H7 (cell line): ENCODE data around the gene DPY30. TPM values are rescaled to one million over a fixed set of nuclear protein-coding genes. Genes with fewer than 3 reads are reported as not detected.

Experiments
- total RNA-seq: library from RNA; depleted of rRNA; stranded (reverse); fragments of >200 nt; shearing (Covaris generic); gene quantifications from 2 replicates; pipeline ENCODE4 v1.2.3, GENCODE V29; 2014; rRNA removed

The DPY30 gene
- total RNA-seq, 1 experiment from 2014 or later = 86.0 TPM

Other genes starting within 250 kb of the DPY30 start
- 48.6 and 54.2 TPM in 2 replicates for gene MEMO1, start 28.8 kb downstream of the DPY30 start, total RNA-seq
- gene SPAST, start 23.8 kb upstream of the DPY30 start, total RNA-seq = 22.7 and 31.6 TPM in 2 replicates
- gene SLC30A6, start 126.1 kb upstream of the DPY30 start, total RNA-seq = 26.2 and 28.1 TPM in 2 replicates
- 0.10 TPM in 1 of 2 replicates, not detected in the other for gene NLRC4, start 225.1 kb upstream of the DPY30 start, total RNA-seq
- gene YIPF4, start 238.1 kb upstream of the DPY30 start, total RNA-seq = 7.4 and 18.5 TPM in 2 replicates